ENCODE data around the gene C3orf85.

DNA sequence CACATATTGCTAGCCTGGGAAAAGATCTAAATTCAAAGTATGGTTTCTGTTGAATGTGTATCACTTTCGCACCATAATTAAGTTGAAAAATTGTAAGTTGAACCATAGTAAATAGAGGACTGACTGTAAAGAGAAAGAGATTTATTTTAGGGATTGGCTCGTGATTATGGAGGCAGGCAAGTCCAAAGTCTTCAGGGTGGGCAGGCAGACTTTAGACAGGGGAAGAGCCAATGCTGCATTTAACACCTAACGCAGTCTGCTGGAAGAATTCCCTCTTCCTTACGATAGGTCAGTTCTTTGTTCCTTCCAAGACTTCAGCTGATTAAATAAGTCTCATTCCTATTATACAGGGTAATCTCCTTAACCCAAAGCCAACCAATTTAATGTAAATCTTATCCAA is 15.8 kb downstream of the C3orf85 start:
- no peak for TF ChIP-seq TAF1 (IDR thresholded peaks at IDR 0.05; ENCODE audit: borderline replicate concordance, insufficient read depth, low read length)
- TF ChIP-seq, protein P1, sequence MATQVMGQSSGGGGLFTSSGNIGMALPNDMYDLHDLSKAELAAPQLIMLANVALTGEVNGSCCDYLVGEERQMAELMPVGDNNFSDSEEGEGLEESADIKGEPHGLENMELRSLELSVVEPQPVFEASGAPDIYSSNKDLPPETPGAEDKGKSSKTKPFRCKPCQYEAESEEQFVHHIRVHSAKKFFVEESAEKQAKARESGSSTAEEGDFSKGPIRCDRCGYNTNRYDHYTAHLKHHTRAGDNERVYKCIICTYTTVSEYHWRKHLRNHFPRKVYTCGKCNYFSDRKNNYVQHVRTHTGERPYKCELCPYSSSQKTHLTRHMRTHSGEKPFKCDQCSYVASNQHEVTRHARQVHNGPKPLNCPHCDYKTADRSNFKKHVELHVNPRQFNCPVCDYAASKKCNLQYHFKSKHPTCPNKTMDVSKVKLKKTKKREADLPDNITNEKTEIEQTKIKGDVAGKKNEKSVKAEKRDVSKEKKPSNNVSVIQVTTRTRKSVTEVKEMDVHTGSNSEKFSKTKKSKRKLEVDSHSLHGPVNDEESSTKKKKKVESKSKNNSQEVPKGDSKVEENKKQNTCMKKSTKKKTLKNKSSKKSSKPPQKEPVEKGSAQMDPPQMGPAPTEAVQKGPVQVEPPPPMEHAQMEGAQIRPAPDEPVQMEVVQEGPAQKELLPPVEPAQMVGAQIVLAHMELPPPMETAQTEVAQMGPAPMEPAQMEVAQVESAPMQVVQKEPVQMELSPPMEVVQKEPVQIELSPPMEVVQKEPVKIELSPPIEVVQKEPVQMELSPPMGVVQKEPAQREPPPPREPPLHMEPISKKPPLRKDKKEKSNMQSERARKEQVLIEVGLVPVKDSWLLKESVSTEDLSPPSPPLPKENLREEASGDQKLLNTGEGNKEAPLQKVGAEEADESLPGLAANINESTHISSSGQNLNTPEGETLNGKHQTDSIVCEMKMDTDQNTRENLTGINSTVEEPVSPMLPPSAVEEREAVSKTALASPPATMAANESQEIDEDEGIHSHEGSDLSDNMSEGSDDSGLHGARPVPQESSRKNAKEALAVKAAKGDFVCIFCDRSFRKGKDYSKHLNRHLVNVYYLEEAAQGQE (IDR thresholded peaks at IDR 0.05; ENCODE audit: insufficient read depth in 1 of 2, low read depth in 2 of 2, low read length in 2 of 2) = no peak
